ENCODE data around the gene P2RY6. TPM values are rescaled to one million over a fixed set of nuclear protein-coding genes. Genes with fewer than 3 reads are reported as not detected.

Gene P2RY6
- total RNA-seq, 1 experiment from 2014 or later: 0.15 TPM

- ATAC-seq (peak; percentile 59), DNase-seq (ENCODE audit: low read depth, low spot score) (peak; percentile 15)
- H3K79me2 ChIP-seq (ENCODE audit: insufficient read depth, low read length): 0 out of 2 replicates have a peak, but pooled peaks cover 6% of the 10 kb centered on the region
- H3K36me3 ChIP-seq (ENCODE audit: control insufficient read depth in 1 of 2, insufficient read depth in 2 of 2, low read length in 2 of 2): no peaks in the 10 kb centered on the region
- no peaks in the 10 kb centered on the region for H3K9me3 ChIP-seq (ENCODE audit: control insufficient read depth in 1 of 2, insufficient read depth in 1 of 2, low read depth in 1 of 2, low read length in 2 of 2)
- H3K9me2 ChIP-seq (ENCODE audit: insufficient read depth): no peaks in the 10 kb centered on the region
- RAD21 ChIA-PET (ENCODE audit: low non-redundant PET in 1 of 2, low total read pairs in 2 of 2, uncharacterized antibody in 2 of 2, unreplicated experiment in 2 of 2): interaction anchor here (0.7 to 2.8 kb wide), 5 partner anchors 11 to 78 kb away, joined by 3 to 12 read pairs (median 4); no protein-coding TSS in a partner anchor
- TF ChIP-seq ZBTB33 (IDR thresholded peaks at IDR 0.05; ENCODE audit: extremely low read depth, insufficient replicate concordance, low read length): no peak
- no peak for TF ChIP-seq SIN3A (IDR thresholded peaks at IDR 0.05; ENCODE audit: low read depth)
- TF ChIP-seq REST (IDR thresholded peaks at IDR 0.05; ENCODE audit: low read depth): no peak
- 0 out of 2 replicates have a peak, but pooled peaks have one; percentile 21 for TF ChIP-seq POLR2AphosphoS5 (IDR thresholded peaks at IDR 0.05; ENCODE audit: low read depth, low read length)
- peak; percentile 33; the same call in 1 of the 2 replicates for TF ChIP-seq RAD21 (IDR thresholded peaks at IDR 0.05; ENCODE audit: low read depth)
- TF ChIP-seq SP1 (IDR thresholded peaks at IDR 0.05; ENCODE audit: low read depth): no peak
- TF ChIP-seq CTCF (IDR thresholded peaks at IDR 0.05 in 2 of 3, conservative IDR thresholded peaks at IDR 0.05 in 1 of 3; ENCODE audit: borderline replicate concordance in 1 of 3, insufficient read depth in 1 of 3, low read depth in 2 of 3, low read length in 2 of 3): no peak
- TF ChIP-seq POLR2A (IDR thresholded peaks at IDR 0.05; ENCODE audit: borderline replicate concordance, extremely low read depth, insufficient read depth, insufficient read length): no peak
- TF ChIP-seq JUND (IDR thresholded peaks at IDR 0.05): peak; percentile 54
- intact Hi-C loops (cut with micrococcal nuclease): loop anchor here (1.0 to 5.0 kb wide), 4 partner anchors 27 to 150 kb away; no protein-coding TSS in a partner anchor
- peak overlapping the region in 1 of 2 experiments; percentile 12; a peak in 1 of 4 replicates for H3K4me3 ChIP-seq (replicated peaks in 1 of 2; ENCODE audit: low read depth in 1 of 2, low read length in 2 of 2)
- H3K4me2 ChIP-seq (ENCODE audit: low read length): peak overlapping the region; percentile 69
- CTCF ChIA-PET: interaction anchor here (1.0 to 4.6 kb wide), 14 partner anchors 8 to 152 kb away, joined by 3 to 77 read pairs (median 6); partner anchors contain the start of gene ARHGEF17
- BruUV-seq (replicated peaks): no TSS peak
- H3K27me3 ChIP-seq (ENCODE audit: insufficient read depth, low read length): no peaks in the 10 kb centered on the region
- peaks cover 27 to 44% of the 10 kb centered on the region in 2 experiments for H3K4me1 ChIP-seq (ENCODE audit: control insufficient read depth in 1 of 2, insufficient read depth in 2 of 2, low read length in 2 of 2)
- no peak overlapping the region for H2AFZ ChIP-seq (ENCODE audit: low read depth, low read length, poor library complexity, severe bottlenecking)
- POLR2A ChIA-PET: interaction anchor here (1.0 to 1.3 kb wide), 2 partner anchors 8 to 26 kb away, joined by 3 to 4 read pairs; no protein-coding TSS in a partner anchor
- no peaks in the 10 kb centered on the region for H4K20me1 ChIP-seq (ENCODE audit: insufficient read depth)
- H3K9ac ChIP-seq (ENCODE audit: low read length): peak overlapping the region; percentile 37
- H3K27ac ChIP-seq (ENCODE audit: low read depth, low read length): peak overlapping the region; percentile 38
Observed at GRCh38 chr11:73334384-73335203, 62.5 kb downstream of the P2RY6 start.

Measured in HCT116 (cell line).